ENCODE measurements around the gene FN1.

Gene FN1

GRCh38 chr2:215391531-215391930, 44.3 kb downstream of the FN1 start:
- Histone ChIP-seq H3K9ac (ENCODE audit: low read depth, low read length) (no peak overlapping the region), H3K27me3 (ENCODE audit: control insufficient read depth, insufficient read depth, low read length) (no peaks in the 10 kb centered on the region), H3K36me3 (ENCODE audit: control insufficient read depth, insufficient read depth, low read length) (peaks cover 70% of the 10 kb centered on the region), H3K4me3 (ENCODE audit: low read depth, low read length) (no peak overlapping the region), H3K4me1 (ENCODE audit: control insufficient read depth, insufficient read depth, low read length) (peaks cover 16% of the 10 kb centered on the region), H3K9me3 (ENCODE audit: control insufficient read depth, insufficient read depth, low read length) (no peaks in the 10 kb centered on the region), H3K27ac (ENCODE audit: low read depth, low read length) (no peak overlapping the region)

- Histone ChIP-seq H3K4me1 (ENCODE audit: control insufficient read depth, insufficient read depth, low read length) (peaks cover 16% of the 10 kb centered on the region), H3K27ac (ENCODE audit: low read depth, low read length) (no peak overlapping the region), H3K36me3 (ENCODE audit: control insufficient read depth, insufficient read depth, low read length) (peaks cover 63% of the 10 kb centered on the region), H3K27me3 (ENCODE audit: control insufficient read depth, insufficient read depth, low read length) (no peaks in the 10 kb centered on the region), H3K9ac (ENCODE audit: low read depth, low read length) (no peak overlapping the region), H3K4me3 (ENCODE audit: low read depth, low read length) (no peak overlapping the region), H3K9me3 (ENCODE audit: control insufficient read depth, insufficient read depth, low read length) (no peaks in the 10 kb centered on the region)
Observed at GRCh38 chr2:215390550-215390913, 45.3 kb downstream of the FN1 start.

- H3K36me3 ChIP-seq (ENCODE audit: control insufficient read depth, insufficient read depth, low read length) = peaks cover 62% of the 10 kb centered on the region
- peaks cover 16% of the 10 kb centered on the region for H3K4me1 ChIP-seq (ENCODE audit: control insufficient read depth, insufficient read depth, low read length)
- H3K9ac ChIP-seq (ENCODE audit: low read depth, low read length) = no peak overlapping the region
- H3K9me3 ChIP-seq (ENCODE audit: control insufficient read depth, insufficient read depth, low read length) = no peaks in the 10 kb centered on the region
- no peak overlapping the region for H3K27ac ChIP-seq (ENCODE audit: low read depth, low read length)
- no peaks in the 10 kb centered on the region for H3K27me3 ChIP-seq (ENCODE audit: control insufficient read depth, insufficient read depth, low read length)
- no peak overlapping the region for H3K4me3 ChIP-seq (ENCODE audit: low read depth, low read length)
Observed at GRCh38 chr2:215388002-215388728, 47.7 kb downstream of the FN1 start.

- peaks cover 62% of the 10 kb centered on the region for H3K36me3 ChIP-seq (ENCODE audit: control insufficient read depth, insufficient read depth, low read length)
- H3K9ac ChIP-seq (ENCODE audit: low read depth, low read length) = no peak overlapping the region
- no peaks in the 10 kb centered on the region for H3K9me3 ChIP-seq (ENCODE audit: control insufficient read depth, insufficient read depth, low read length)
- no peak overlapping the region for H3K27ac ChIP-seq (ENCODE audit: low read depth, low read length)
- no peaks in the 10 kb centered on the region for H3K27me3 ChIP-seq (ENCODE audit: control insufficient read depth, insufficient read depth, low read length)
- H3K4me1 ChIP-seq (ENCODE audit: control insufficient read depth, insufficient read depth, low read length) = peaks cover 16% of the 10 kb centered on the region
- no peak overlapping the region for H3K4me3 ChIP-seq (ENCODE audit: low read depth, low read length)
Observed at GRCh38 chr2:215386566-215386965, 49.3 kb downstream of the FN1 start.

- Histone ChIP-seq H3K36me3 (ENCODE audit: control insufficient read depth, insufficient read depth, low read length) (peaks cover 65% of the 10 kb centered on the region), H3K9ac (ENCODE audit: low read depth, low read length) (no peak overlapping the region), H3K9me3 (ENCODE audit: control insufficient read depth, insufficient read depth, low read length) (no peaks in the 10 kb centered on the region), H3K4me3 (ENCODE audit: low read depth, low read length) (no peak overlapping the region), H3K4me1 (ENCODE audit: control insufficient read depth, insufficient read depth, low read length) (peaks cover 16% of the 10 kb centered on the region), H3K27me3 (ENCODE audit: control insufficient read depth, insufficient read depth, low read length) (no peaks in the 10 kb centered on the region), H3K27ac (ENCODE audit: low read depth, low read length) (no peak overlapping the region)
Observed at GRCh38 chr2:215384710-215385109, 51.2 kb downstream of the FN1 start.

GRCh38 chr2:215383652-215384279, 52.1 kb downstream of the FN1 start:
- peaks cover 16% of the 10 kb centered on the region for H3K4me1 ChIP-seq (ENCODE audit: control insufficient read depth, insufficient read depth, low read length)
- H3K4me3 ChIP-seq (ENCODE audit: low read depth, low read length) = no peak overlapping the region
- no peak overlapping the region for H3K27ac ChIP-seq (ENCODE audit: low read depth, low read length)
- peaks cover 70% of the 10 kb centered on the region for H3K36me3 ChIP-seq (ENCODE audit: control insufficient read depth, insufficient read depth, low read length)
- H3K9ac ChIP-seq (ENCODE audit: low read depth, low read length) = no peak overlapping the region
- no peaks in the 10 kb centered on the region for H3K9me3 ChIP-seq (ENCODE audit: control insufficient read depth, insufficient read depth, low read length)
- H3K27me3 ChIP-seq (ENCODE audit: control insufficient read depth, insufficient read depth, low read length) = no peaks in the 10 kb centered on the region

- Histone ChIP-seq H3K4me1 (ENCODE audit: control insufficient read depth, insufficient read depth, low read length) (peaks cover 5% of the 10 kb centered on the region), H3K9ac (ENCODE audit: low read depth, low read length) (no peak overlapping the region), H3K27me3 (ENCODE audit: control insufficient read depth, insufficient read depth, low read length) (no peaks in the 10 kb centered on the region), H3K4me3 (ENCODE audit: low read depth, low read length) (no peak overlapping the region), H3K9me3 (ENCODE audit: control insufficient read depth, insufficient read depth, low read length) (no peaks in the 10 kb centered on the region), H3K36me3 (ENCODE audit: control insufficient read depth, insufficient read depth, low read length) (peaks cover 76% of the 10 kb centered on the region), H3K27ac (ENCODE audit: low read depth, low read length) (no peak overlapping the region)
Observed at GRCh38 chr2:215382480-215382879, 53.4 kb downstream of the FN1 start.

GRCh38 chr2:215382011-215382410, 53.9 kb downstream of the FN1 start:
- Histone ChIP-seq H3K36me3 (ENCODE audit: control insufficient read depth, insufficient read depth, low read length) (peaks cover 76% of the 10 kb centered on the region), H3K4me1 (ENCODE audit: control insufficient read depth, insufficient read depth, low read length) (0 out of 2 replicates have a peak, but pooled peaks cover under 1% of the 10 kb centered on the region), H3K4me3 (ENCODE audit: low read depth, low read length) (no peak overlapping the region), H3K27ac (ENCODE audit: low read depth, low read length) (no peak overlapping the region), H3K9me3 (ENCODE audit: control insufficient read depth, insufficient read depth, low read length) (no peaks in the 10 kb centered on the region), H3K27me3 (ENCODE audit: control insufficient read depth, insufficient read depth, low read length) (no peaks in the 10 kb centered on the region), H3K9ac (ENCODE audit: low read depth, low read length) (no peak overlapping the region)

- no peak overlapping the region for H3K27ac ChIP-seq (ENCODE audit: low read depth, low read length)
- no peaks in the 10 kb centered on the region for H3K4me1 ChIP-seq (ENCODE audit: control insufficient read depth, insufficient read depth, low read length)
- no peak overlapping the region for H3K4me3 ChIP-seq (ENCODE audit: low read depth, low read length)
- H3K27me3 ChIP-seq (ENCODE audit: control insufficient read depth, insufficient read depth, low read length) = no peaks in the 10 kb centered on the region
- no peaks in the 10 kb centered on the region for H3K9me3 ChIP-seq (ENCODE audit: control insufficient read depth, insufficient read depth, low read length)
- H3K36me3 ChIP-seq (ENCODE audit: control insufficient read depth, insufficient read depth, low read length) = peaks cover 83% of the 10 kb centered on the region
- no peak overlapping the region for H3K9ac ChIP-seq (ENCODE audit: low read depth, low read length)
Observed at GRCh38 chr2:215380699-215381098, 55.2 kb downstream of the FN1 start.

- peaks cover 90% of the 10 kb centered on the region for H3K36me3 ChIP-seq (ENCODE audit: control insufficient read depth, insufficient read depth, low read length)
- H3K4me3 ChIP-seq (ENCODE audit: low read depth, low read length) = no peak overlapping the region
- H3K27ac ChIP-seq (ENCODE audit: low read depth, low read length) = no peak overlapping the region
- no peak overlapping the region for H3K9ac ChIP-seq (ENCODE audit: low read depth, low read length)
- H3K9me3 ChIP-seq (ENCODE audit: control insufficient read depth, insufficient read depth, low read length) = no peaks in the 10 kb centered on the region
- no peaks in the 10 kb centered on the region for H3K27me3 ChIP-seq (ENCODE audit: control insufficient read depth, insufficient read depth, low read length)
- H3K4me1 ChIP-seq (ENCODE audit: control insufficient read depth, insufficient read depth, low read length) = no peaks in the 10 kb centered on the region
Observed at GRCh38 chr2:215379948-215380347, 55.9 kb downstream of the FN1 start.

GRCh38 chr2:215379039-215379438, 56.8 kb downstream of the FN1 start:
- Histone ChIP-seq H3K27me3 (ENCODE audit: control insufficient read depth, insufficient read depth, low read length) (no peaks in the 10 kb centered on the region), H3K27ac (ENCODE audit: low read depth, low read length) (no peak overlapping the region), H3K36me3 (ENCODE audit: control insufficient read depth, insufficient read depth, low read length) (peaks cover 90% of the 10 kb centered on the region), H3K9ac (ENCODE audit: low read depth, low read length) (no peak overlapping the region), H3K9me3 (ENCODE audit: control insufficient read depth, insufficient read depth, low read length) (no peaks in the 10 kb centered on the region), H3K4me3 (ENCODE audit: low read depth, low read length) (no peak overlapping the region), H3K4me1 (ENCODE audit: control insufficient read depth, insufficient read depth, low read length) (no peaks in the 10 kb centered on the region)
